ENCODE results near the gene KIAA1958.

GRCh38 chr9:112552229-112553056, 65.8 kb downstream of the KIAA1958 start:
- TF ChIP-seq CTCF (IDR thresholded peaks at IDR 0.05): no peak
- TF ChIP-seq POLR2A (IDR thresholded peaks at IDR 0.05): no peak

Data from esophagus squamous epithelium (tissue), 4 donors.